NCI-H2107 treated with DMSO at 0.1 percent for 48 hours (cell line): ENCODE data around the gene ATP2A1.
"Not testable (repeated sequence)": the region's sequence is repeated elsewhere in the genome, so short reads cannot be mapped to it uniquely, and the experiment has no call there.

Experiments
- DNase-seq: peaks from one replicate; lab custom pipeline; 2025; ENCODE audit not compliant: unreplicated experiment; lab: John Stamatoyannopoulos, UW

The ATP2A1 gene

GRCh38 chr16:28880589-28880915 lies 2.3 kb downstream of the ATP2A1 start:
- no peak for DNase-seq

GRCh38 chr16:28880955-28881354 lies 2.7 kb downstream of the ATP2A1 start:
- no peak for DNase-seq

GRCh38 chr16:28881565-28881964 lies 3.3 kb downstream of the ATP2A1 start:
- not testable (repeated sequence) for DNase-seq

GRCh38 chr16:28882551-28883160 lies 4.4 kb downstream of the ATP2A1 start:
- DNase-seq: no peak

GRCh38 chr16:28883221-28883996 lies 5.1 kb downstream of the ATP2A1 start:
- no peak for DNase-seq

- no peak for DNase-seq
Observed at GRCh38 chr16:28884045-28884444, 5.8 kb downstream of the ATP2A1 start.

- no peak for DNase-seq
Observed at GRCh38 chr16:28886945-28887344, 8.7 kb downstream of the ATP2A1 start.

- not testable (repeated sequence) for DNase-seq
Observed at GRCh38 chr16:28890355-28890754, 12.1 kb downstream of the ATP2A1 start.

GRCh38 chr16:28891964-28892890 lies 13.9 kb downstream of the ATP2A1 start:
- no peak for DNase-seq

- DNase-seq: no peak
Observed at GRCh38 chr16:28893291-28893690, 15.0 kb downstream of the ATP2A1 start.

- DNase-seq: no peak
Observed at GRCh38 chr16:28895609-28896008, 17.3 kb downstream of the ATP2A1 start.

- DNase-seq: no peak
Observed at GRCh38 chr16:28897826-28898225, 19.5 kb downstream of the ATP2A1 start.

GRCh38 chr16:28898266-28898665 lies 20.0 kb downstream of the ATP2A1 start:
- no peak for DNase-seq

GRCh38 chr16:28898942-28899341 lies 20.7 kb downstream of the ATP2A1 start:
- no peak for DNase-seq

GRCh38 chr16:28899882-28900590 lies 21.7 kb downstream of the ATP2A1 start:
- DNase-seq: no peak

- no peak for DNase-seq
Observed at GRCh38 chr16:28900601-28901000, 22.3 kb downstream of the ATP2A1 start.

GRCh38 chr16:28901862-28902261 lies 23.6 kb downstream of the ATP2A1 start:
- no peak for DNase-seq

- DNase-seq: no peak
Observed at GRCh38 chr16:28902909-28903308, 24.6 kb downstream of the ATP2A1 start.

- DNase-seq: no peak
Observed at GRCh38 chr16:28903344-28904042, 25.2 kb downstream of the ATP2A1 start.

GRCh38 chr16:28904363-28904762 lies 26.1 kb downstream of the ATP2A1 start:
- DNase-seq: no peak

- DNase-seq: no peak
Observed at GRCh38 chr16:28904828-28905227, 26.5 kb downstream of the ATP2A1 start.
